CMK (cell line): ENCODE data around the gene ANKRD33.
A peak's percentile ranks its signal among the peaks of the same experiment; 100 is the strongest.

Source experiments
- DNase-seq: peaks from one replicate; pipeline ENCODE4 v3.0.0-alpha.2; 2010; ENCODE audit warnings: low read depth

The ANKRD33 gene

DNA sequence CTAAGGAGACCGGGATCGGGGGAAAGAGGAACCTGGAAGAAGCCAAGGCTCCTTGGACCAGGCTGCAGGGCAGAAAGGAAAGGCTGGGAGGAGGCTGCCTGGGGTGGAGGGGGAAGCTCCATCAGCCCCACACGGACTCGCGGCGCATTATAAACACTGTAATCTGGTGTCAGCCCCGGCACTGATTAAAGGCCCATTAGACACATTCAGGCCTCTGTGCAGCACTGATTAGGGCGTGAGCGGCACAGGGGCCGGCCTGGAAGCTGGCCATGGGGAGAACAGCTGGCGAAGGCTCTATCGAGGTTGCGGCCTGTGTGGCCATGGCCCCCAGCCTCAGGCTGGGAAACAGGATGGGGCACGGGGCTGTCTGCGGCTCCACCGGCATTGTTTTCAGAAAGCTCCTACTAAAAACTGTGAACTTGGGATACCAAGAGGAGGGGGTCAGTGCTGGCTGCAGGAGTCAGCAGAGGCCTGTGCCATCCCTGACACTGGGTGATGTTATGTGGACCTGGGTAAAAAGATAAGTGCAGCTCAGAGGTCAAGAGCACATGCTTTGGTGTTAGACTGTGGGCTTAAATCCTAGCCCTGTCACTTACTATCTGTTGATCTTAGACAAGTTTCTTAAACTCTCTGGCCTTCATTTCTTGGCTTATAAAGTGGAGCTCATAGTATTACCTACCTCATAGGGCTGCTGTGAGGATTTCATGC, 30.0 kb downstream of the ANKRD33 start:
- no peak for DNase-seq

DNA sequence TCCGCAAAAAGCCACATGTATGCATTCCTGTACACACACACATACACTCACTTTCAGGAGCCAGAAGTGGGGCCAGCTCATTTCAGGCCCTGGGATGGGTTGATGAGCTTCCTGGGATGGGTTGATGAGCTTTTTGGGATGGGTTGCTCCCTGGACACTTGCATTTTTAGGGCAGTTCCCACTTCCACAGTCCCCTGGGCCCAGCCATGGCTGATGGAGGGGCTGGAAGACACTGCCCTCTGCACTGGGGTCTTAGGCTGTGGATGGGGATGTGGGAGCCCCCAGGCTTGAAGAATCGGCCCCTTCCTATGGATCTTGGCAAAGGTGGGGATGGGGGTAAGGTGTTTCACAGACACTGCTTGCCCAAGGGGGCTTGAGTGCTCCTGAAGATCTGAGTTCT, 32.1 kb downstream of the ANKRD33 start:
- DNase-seq = no peak

DNA sequence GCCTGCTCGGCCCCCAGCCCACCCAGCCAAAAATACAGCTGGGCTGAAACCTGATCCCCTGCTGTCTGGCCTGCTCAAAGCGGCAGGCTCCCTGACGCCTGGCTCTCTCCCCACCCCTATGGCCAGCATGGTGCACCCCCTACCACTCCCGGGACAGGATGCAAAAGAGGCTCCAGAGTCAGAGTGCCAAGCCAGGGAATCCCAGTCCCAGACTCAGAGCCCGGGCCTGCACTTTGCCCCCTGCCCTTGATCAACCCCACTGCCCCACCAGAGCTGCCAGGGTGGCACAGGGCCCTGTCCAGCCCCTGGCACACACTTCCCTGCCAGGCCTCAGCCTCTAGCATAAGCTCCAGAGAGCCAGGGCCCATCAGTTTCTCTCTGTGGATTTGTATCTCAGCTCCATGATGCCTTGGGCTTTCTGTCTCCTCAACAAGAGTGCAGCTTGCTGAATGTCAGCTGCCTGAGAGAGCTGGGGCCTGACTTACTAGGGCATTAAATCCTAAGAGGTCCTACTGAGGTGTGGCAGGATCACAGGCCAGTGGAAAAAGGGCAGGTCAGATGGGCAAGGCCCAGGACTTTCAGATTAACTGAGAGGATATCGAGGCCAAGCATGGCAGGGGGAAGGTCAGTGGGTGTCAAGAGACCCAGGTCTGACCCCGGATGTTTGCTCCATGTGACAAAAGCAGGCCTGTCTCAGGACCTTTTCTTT, 33.3 kb downstream of the ANKRD33 start:
- no peak for DNase-seq

DNA sequence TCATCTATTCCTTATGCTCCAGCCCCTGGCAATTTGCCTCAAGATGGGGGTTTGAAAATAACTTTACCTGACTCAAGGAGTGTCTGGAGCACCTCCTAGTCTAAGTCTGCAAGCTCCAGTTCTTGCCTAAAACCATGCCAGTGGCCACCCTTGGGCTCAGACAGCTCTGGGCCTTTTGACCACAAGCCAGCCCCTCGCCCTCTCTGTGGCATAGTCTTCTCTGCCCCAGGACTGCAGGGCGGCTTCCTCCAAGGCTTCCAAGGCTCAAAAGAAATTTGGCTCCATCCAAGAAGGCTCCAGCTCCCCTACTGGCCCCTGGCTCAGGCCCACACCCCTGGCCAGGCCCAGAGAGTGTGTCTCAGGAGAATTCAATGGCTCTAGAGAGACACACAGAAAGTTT, 34.2 kb downstream of the ANKRD33 start:
- DNase-seq = no peak

DNA sequence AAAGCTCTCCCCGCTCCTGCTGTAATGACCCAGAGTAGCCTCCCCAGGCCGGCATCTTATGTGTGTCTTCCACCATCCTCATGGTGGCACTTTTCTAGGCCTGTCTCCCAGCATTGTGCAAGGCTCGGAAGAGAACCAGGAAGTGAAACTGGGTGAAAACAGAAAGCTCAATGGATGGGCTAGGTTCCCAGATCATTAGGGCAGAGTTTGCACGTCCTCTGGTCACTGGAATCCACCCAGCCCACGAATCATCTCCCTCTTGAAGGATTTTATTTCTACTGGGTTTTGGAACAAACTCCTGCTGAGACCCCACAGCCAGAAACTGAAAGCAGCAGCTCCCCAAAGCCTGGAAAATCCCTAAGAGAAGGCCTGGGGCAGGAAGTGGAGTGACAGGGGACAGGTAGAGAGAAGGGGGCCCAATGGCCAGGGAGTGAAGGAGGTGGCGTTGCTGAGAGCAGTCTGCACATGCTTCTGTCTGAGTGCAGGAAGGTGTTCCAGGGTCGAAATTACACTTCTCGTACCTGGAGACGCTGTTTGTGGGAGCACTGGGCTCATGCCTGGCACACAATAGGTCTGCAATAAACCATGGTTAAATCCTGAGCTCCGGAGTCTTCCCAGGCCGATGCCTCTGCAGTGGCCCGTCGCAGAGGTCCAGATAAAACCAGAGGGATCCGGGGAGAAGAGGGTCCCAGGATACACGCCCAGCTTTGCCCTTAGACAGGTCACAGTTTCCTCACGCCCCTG, 35.0 kb downstream of the ANKRD33 start:
- DNase-seq = no peak

DNA sequence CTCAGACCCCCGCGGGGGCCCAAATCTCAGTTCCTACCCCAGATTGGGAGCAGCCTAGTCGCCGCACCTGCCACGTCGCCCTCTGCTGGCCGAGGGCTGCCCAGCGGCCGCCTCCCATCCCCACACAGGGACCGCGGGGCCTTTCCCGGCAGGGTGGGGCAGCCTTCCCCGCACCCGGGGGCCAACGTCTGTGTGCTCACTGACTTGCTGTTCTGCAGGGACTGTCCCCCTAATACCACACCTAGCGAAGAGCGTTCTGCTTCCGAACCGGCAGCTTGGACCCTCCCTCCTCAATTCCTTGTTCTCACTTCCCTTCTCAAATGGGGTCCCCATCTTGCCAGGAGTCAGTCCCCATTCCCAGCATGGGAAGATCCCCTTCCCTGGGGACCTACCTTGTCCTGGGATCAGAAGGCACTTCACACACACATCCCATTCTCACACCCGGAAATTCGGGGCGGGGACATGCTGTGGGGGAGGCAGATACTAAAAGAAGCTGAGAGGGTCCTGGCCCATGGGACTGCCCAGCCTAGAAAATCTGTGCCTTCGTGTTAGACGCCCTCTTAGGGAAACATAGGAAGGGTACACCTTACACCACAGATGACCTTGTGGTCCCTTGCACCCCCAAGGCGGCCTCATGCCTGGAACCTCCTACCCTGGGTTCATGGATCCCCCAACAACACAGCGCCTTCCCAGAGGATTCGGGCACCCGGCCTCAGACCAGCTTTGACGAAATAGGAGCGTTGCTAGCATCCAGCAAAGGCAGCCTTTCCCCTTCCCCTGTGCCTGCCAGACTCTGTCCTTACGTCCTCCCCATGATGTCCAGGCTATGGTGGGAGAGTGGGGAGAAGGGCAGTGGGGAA, 35.8 kb downstream of the ANKRD33 start:
- no peak for DNase-seq

DNA sequence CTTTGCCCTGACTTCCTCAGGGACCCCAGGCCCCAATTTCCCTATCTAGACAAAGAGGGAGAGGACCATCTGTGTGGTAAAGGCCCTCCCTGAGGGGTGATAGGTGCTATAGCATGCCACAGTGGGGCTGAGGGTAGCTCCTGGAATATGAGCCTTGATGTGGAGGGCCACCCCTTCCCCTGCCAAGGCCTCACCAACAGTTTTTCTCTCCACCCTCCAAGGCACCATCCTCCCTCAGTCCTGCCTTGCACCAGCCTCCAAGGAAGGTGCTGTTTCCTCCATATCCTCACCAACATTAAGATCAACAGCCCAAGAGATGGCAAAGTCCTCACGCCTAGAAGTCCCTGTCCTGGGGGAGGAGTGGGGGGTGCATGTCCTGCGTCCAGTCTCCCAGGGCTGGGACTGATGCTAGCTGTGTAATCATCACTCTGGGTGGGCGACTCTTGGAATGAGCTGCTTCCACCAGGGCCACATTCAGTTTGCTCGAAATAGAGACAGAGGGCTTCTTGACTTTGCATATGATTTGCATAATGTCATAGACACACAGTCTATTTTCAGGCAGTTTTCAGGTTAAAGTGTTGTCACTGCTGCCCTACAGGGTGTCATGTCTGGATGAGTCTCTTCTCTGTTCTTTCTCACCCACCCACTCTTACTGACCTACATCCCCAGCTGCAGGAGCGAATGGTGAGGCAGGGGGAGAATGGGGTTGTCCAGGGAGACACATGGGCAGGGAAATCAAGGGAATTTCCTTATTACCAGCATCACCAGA, 36.8 kb downstream of the ANKRD33 start:
- DNase-seq = no peak

DNA sequence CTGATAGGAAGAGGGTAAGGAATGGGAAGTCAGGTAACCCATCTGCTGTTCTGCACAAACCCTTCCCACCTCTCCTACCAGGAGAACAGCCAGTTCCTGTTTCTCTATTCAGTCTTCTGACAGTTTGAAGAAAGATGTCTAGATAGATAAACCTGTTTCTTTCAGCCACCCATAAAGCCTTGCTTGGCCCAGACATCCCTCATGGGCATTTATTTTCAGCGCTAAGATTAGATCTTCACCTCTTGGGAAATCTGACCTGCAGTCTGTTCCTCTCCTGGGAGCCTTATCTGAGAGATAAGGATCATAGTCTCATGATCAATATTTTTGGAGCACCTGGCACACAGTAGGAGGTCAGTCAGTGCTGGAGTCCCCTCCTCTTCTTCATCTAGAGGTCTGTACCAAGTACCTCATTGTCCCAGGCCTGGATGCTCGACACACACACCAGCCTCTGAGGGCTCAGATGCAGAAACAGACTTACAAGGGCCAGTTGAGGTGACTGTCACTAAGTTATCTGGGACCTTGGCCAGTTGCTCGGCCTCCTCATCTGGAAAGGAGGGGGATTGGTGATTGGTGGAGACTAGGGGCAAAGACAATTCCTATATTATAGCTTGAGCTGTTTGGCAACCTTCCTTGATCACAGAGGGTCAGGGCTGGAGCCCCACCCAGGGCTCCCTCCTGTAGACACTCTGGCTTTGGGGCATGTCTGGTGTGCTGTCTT, 37.6 kb downstream of the ANKRD33 start:
- no peak for DNase-seq

DNA sequence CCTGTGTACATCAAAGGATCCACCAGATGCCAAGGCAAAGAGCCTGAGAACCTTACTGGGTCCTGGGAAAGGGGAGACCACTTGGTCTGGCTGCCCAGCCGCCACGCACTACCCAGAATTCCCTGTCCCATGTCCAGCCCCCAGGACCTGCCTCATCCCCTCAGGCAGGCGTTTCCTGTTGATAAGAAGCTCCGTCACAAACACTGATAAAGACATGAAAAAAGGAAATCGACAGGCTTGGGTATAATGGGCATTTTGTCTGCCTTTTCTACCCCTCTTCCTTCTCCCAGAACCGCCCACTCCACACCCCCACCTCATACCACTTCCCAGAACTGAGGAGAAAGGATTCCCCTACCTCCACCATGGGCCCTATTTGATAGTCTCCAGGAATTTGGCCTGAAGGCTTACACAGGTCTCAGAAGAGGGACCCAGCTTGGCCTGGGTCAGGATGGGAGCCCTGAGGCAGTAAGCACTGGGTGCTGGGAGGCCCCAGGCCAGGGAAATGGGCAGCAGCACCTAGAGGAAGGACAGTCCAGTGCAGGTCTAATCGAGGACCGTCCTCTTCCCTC, 38.2 kb downstream of the ANKRD33 start:
- peak; percentile 83 for DNase-seq

DNA sequence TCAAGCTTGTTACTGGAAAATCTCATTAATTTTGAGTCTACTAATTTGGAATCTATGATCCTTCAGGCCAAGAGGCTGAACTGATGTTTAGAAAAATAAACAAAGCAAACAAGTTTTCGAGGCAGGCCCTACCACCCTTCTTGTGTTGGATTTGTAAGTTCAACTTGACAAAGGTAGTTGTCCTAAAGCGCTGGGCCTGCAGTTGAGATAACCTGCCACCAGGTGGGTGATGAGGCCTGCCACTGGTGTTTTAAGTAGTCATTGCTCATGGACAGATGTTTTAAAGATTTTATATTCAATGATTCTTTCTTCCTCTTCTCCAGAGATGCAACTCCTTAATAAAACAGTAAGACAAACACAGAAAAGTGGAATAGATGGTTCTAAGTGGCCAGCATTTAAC, 38.8 kb downstream of the ANKRD33 start:
- DNase-seq = no peak

DNA sequence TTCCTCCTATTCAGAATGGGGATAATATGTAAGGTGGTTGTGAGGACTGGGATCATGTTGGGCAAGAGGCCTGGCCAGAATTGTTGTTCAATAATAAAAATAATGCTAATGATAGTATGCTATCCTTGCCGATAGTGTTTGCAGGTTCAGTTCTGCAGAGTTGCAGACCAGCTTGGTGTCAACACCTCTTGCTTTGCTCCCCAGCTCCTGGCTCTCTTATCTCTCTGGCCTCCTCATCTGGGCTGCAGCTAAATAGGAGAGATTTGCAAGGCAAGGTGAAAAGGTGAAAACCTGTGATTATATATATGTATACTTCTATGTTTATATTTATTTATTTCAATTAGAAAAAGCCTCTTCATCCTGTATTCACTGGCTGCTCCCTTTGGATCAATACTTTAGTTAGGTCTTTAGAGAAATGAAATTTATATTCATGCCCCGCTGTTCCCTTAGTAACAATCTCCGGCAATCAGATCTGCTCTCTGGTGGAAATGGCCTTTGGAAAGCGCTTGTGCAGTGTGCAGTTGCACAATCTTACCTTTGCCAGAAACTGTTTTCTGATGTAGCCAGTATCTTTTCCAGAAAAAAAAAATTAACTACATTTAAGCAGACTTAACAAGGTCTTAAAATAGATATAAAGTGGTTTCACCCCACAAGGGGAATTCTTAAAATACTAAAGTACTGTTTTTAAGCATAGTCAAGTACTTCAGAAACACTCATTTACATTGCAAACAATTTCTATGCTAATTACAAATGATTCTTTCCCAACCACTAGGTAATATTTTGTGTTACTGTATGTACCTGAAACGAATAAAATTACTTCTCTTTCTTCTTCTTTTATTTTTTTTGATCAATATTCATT, 44.5 kb downstream of the ANKRD33 start:
- DNase-seq = no peak

DNA sequence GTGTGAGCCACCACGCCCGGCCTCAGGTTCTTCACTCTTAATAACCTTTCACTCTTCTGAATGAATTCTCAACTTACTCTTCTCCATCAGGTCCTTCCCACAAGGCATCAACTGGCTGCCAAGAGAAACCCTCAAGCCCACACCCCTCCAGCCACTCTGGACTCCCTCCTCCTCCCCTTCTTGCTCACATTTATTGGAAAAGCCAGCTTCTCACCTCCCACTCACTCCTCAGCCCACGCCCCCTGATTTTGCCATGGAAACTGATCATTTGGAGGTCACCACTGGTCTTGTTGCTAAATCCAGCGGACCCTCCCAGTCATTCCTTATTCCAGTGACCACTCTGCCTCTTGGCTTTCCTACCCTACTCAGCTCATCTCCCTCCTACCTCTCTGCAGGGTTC, 46.2 kb downstream of the ANKRD33 start:
- no peak for DNase-seq

DNA sequence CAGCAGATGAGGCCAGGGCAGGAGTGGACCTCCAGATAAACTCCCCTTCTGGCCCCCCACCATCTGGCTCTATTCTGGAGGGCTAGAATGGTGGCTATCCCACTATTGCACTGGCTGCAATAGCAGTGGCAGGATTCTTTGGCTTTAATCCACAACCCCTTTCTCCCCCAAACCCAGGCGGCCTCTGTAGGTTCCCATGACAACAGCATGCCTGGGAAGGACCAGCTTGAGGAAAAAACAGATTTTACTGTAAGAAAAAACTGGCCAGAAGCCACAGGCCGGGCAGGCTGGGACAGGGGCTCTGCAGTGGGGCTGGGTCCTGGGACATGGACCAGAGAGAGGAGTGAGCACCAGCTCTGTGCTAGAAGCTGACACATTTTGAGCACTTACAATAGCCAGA, 50.0 kb downstream of the ANKRD33 start:
- DNase-seq = no peak

DNA sequence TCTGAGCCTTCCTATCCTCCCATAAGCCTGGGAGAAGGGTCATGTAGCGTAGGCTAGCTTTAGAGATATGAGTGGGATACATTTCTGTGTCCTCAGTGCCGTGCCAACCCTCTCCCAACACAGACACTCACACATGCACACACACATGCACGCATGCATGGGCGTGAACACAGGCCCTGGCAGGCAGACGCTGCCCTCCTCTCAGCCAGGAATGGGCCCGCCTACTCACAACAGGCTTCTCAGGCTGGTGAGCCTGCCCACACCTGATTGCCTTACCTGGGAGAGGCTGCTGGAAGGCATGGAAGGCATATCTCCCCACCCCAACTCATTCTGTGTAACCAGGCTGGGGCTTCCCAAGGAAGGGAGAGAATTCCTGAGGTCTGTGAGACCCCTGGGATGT, 50.8 kb downstream of the ANKRD33 start:
- DNase-seq = no peak

DNA sequence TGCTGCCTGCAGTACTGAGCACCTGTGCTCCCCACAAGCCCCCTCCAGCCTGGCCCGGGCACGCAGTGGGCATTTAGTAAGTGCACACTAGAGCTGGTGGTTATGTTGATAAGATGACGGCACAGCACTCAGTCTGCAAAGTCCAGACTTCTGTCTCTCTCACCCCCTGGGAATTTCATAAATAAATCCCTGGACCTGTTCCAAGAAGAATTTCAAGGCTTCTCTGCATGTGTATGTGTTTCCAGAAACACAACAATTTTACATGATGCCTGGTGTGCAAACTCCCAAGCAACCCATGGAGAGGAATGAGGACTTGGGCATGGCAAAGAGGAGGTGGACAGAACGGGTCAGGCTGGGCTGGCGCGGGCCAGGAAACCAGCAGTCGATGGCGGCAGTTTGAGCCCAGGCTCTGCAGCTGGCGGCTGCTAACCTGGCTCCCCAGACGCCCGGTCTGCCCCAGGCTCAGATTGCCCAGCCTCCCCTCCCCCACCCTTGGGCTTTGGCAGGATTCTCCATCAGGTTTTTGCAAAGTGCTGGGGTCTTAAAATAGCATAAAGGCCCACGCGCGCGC, 53.2 kb downstream of the ANKRD33 start:
- DNase-seq = no peak
